IMR-90 (cell line): Measurements from ENCODE around the gene RIC8B. TPM values are rescaled to one million over a fixed set of nuclear protein-coding genes. Genes with fewer than 3 reads are reported as not detected.

Source experiments
- ATAC-seq: fragments of 200-7000 bp; cut with Tn5 transposase; 2 replicates; pipeline ENCODE4 v1.9.1; 2020; ENCODE audit warnings: low read depth, mild to moderate bottlenecking, moderate library complexity
- BruUV-seq: library from RNA; stranded (reverse); fragments of 400-500 nt; replicated peaks from 2 replicates; lab custom pipeline; 2021; lab: Mats Ljungman, UMichigan
- CTCF ChIA-PET: fragments of 300-600 bp; formaldehyde crosslinking; extraction: SDS; loops from one replicate; lab custom pipeline; 2021; ENCODE audit warnings: antibody characterized with exemption; lab: Yijun Ruan, JAX
- POLR2A ChIA-PET: fragments of 300-600 bp; sonication (Branson Sonifier 250); formaldehyde crosslinking; loops from one replicate; lab custom pipeline; 2022; ENCODE audit warnings: antibody characterized with exemption; ENCODE audit not compliant: unreplicated experiment; lab: Charles Lee
- DNase-seq: peaks from one replicate; pipeline ENCODE4 v3.0.0; 2013
- H2AFZ ChIP-seq: replicated peaks from 2 replicates; pipeline ENCODE3; 2013; ENCODE audit warnings: low read length, mild to moderate bottlenecking; ENCODE audit not compliant: poor library complexity
- H2AK5ac ChIP-seq: 2 replicates; pipeline ENCODE4 v1.6.1; 2013; ENCODE audit warnings: low read depth, low read length, inconsistent platforms
- H2AK9ac ChIP-seq: replicated peaks from 2 replicates; pipeline ENCODE3; 2013; ENCODE audit warnings: mild to moderate bottlenecking, low read depth, low read length, moderate library complexity; ENCODE audit not compliant: poor library complexity
- H2BK120ac ChIP-seq: 2 replicates; pipeline ENCODE4 v1.6.1; 2013; ENCODE audit warnings: low read depth, low read length, inconsistent platforms
- H2BK15ac ChIP-seq: 3 replicates; pipeline ENCODE4 v1.6.1; 2013; ENCODE audit warnings: low read depth, low read length, inconsistent platforms
- H2BK20ac ChIP-seq: 2 replicates; pipeline ENCODE4 v1.6.1; 2013; ENCODE audit warnings: low read depth, mild to moderate bottlenecking, inconsistent platforms, low read length, moderate library complexity
- H2BK5ac ChIP-seq: 2 replicates; pipeline ENCODE4 v1.6.1; 2013; ENCODE audit warnings: mild to moderate bottlenecking, low read depth, low read length, inconsistent platforms; ENCODE audit not compliant: poor library complexity, severe bottlenecking
- H3K14ac ChIP-seq: replicated peaks from 2 replicates; pipeline ENCODE4 v1.6.1; 2013; ENCODE audit warnings: low read depth, low read length, inconsistent platforms
- H3K18ac ChIP-seq: 2 replicates; pipeline ENCODE4 v1.6.1; 2013; ENCODE audit warnings: low read depth, low read length, control low read depth
- H3K23ac ChIP-seq: 2 replicates; pipeline ENCODE4 v1.6.1; 2013; ENCODE audit warnings: low read depth, low read length, inconsistent platforms
- H3K27ac ChIP-seq: 2 replicates; pipeline ENCODE4 v1.5.1; 2013; ENCODE audit warnings: mild to moderate bottlenecking, control low read depth, low read length; ENCODE audit not compliant: insufficient read depth
- H3K27me3 ChIP-seq: 2 replicates; pipeline ENCODE4 v1.6.1; 2013; ENCODE audit warnings: low read length; ENCODE audit not compliant: control insufficient read depth, insufficient read depth
- H3K36me3 ChIP-seq: 2 replicates; pipeline ENCODE4 v1.6.1; 2013; ENCODE audit warnings: low read length, mixed read lengths; ENCODE audit not compliant: control insufficient read depth, insufficient read depth
- H3K4ac ChIP-seq: 2 replicates; pipeline ENCODE4 v1.6.1; 2013; ENCODE audit warnings: low read depth, low read length, inconsistent platforms
- H3K4me1 ChIP-seq: 2 replicates; pipeline ENCODE4 v1.6.1; 2013; ENCODE audit warnings: low read length, mixed read lengths; ENCODE audit not compliant: control insufficient read depth, insufficient read depth
- H3K4me2 ChIP-seq: 2 replicates; pipeline ENCODE4 v1.6.1; 2013; ENCODE audit warnings: low read depth, mild to moderate bottlenecking, control low read depth, low read length, moderate library complexity
- H3K4me3 ChIP-seq: 2 replicates; pipeline ENCODE4 v1.5.1; 2013; ENCODE audit warnings: low read depth, mild to moderate bottlenecking, control low read depth, low read length, moderate library complexity; ENCODE audit not compliant: insufficient read depth
- H3K56ac ChIP-seq: 2 replicates; pipeline ENCODE4 v1.6.1; 2013; ENCODE audit warnings: low read length, inconsistent platforms; ENCODE audit not compliant: insufficient read depth; ENCODE audit errors: extremely low read depth
- H3K79me1 ChIP-seq, 2 experiments: 2 replicates each; pipeline ENCODE4 v1.6.1; 2013; ENCODE audit warnings: low read length in 2 of 2, inconsistent platforms in 1 of 2, low read depth in 1 of 2
- H3K9ac ChIP-seq: 2 replicates; pipeline ENCODE4 v1.6.1; 2013; ENCODE audit warnings: low read depth, low read length, control low read depth
- H3K9me1 ChIP-seq: 2 replicates; pipeline ENCODE4 v1.6.1; 2013; ENCODE audit warnings: low read length, inconsistent platforms; ENCODE audit not compliant: insufficient read depth
- H3K9me3 ChIP-seq: 2 replicates; pipeline ENCODE4 v1.6.1; 2013; ENCODE audit warnings: low read length; ENCODE audit not compliant: control insufficient read depth, insufficient read depth
- H4K20me1 ChIP-seq: 2 replicates; pipeline ENCODE4 v1.6.1; 2013; ENCODE audit warnings: low read length, inconsistent platforms; ENCODE audit not compliant: insufficient read depth
- H4K5ac ChIP-seq: 2 replicates; pipeline ENCODE4 v1.6.1; 2013; ENCODE audit warnings: mild to moderate bottlenecking, low read depth, low read length, control low read depth
- H4K8ac ChIP-seq, 2 experiments: 2 replicates each; pipeline ENCODE4 v1.6.1; 2013; ENCODE audit warnings: low read depth in 2 of 2, low read length in 2 of 2, control low read depth in 1 of 2, inconsistent platforms in 1 of 2
- H4K91ac ChIP-seq: 2 replicates; pipeline ENCODE4 v1.6.1; 2013; ENCODE audit warnings: low read depth, low read length, inconsistent platforms; ENCODE audit not compliant: insufficient read depth
- MAFK ChIP-seq: IDR thresholded peaks from 2 replicates; pipeline ENCODE4 v1.6.1; 2012; ENCODE audit warnings: low read depth, low read length, improper control_type of control experiment
- RAD21 ChIP-seq: IDR thresholded peaks from 2 replicates; pipeline ENCODE4 v1.6.1; 2012; ENCODE audit warnings: low read length, improper control_type of control experiment
- WGBS, 2 experiments: methylation state at CpG; one replicate each; pipeline versions ENCODE4 v1.1.5 to v1.1.7; 2013; ENCODE audit warnings: missing lambda C conversion rate in 2 of 2; ENCODE audit not compliant: insufficient read length in 1 of 2; ENCODE audit errors: extremely low coverage in 2 of 2; 5-methylcytosine and 5-hydroxymethylcytosine counted together
- dilution Hi-C: fragments of 300-500 bp; cut with HindIII; formaldehyde crosslinking; loops from one replicate; pipeline ENCODE4 v1.14.3; 2018; ENCODE audit warnings: low sequenced_read_pairs; ENCODE audit not compliant: unreplicated experiment
- in situ Hi-C: fragments of 300-500 bp; cut with MboI; formaldehyde crosslinking; loops from 3 replicates; pipeline ENCODE4 v1.14.3; 2019; ENCODE audit warnings: low sequenced_read_pairs, inconsistent platforms, mixed read lengths
- intact Hi-C: fragments of 100-400 bp; cut with micrococcal nuclease; formaldehyde crosslinking; loops from 2 replicates; pipeline ENCODE4 v1.10.0; 2022
- polyA plus RNA-seq, 3 experiments: library from polyadenylated mRNA; depleted of rRNA; stranded (reverse); fragments of >200 nt; gene quantifications; 2 replicates each; pipeline ENCODE4 v1.2.3, GENCODE V29; 2012; ENCODE audit warnings: low replicate concordance in 1 of 3
- total RNA-seq: library from RNA; depleted of rRNA; stranded (reverse); fragments of >200 nt; gene quantifications from 2 replicates; pipeline ENCODE4 v1.2.3, GENCODE V29; 2012

RIC8B gene
- total and polyA plus RNA-seq, 2 of the 4 experiments (the other 2 are of a cell fraction) = 5.5 to 19.5 TPM

DNA sequence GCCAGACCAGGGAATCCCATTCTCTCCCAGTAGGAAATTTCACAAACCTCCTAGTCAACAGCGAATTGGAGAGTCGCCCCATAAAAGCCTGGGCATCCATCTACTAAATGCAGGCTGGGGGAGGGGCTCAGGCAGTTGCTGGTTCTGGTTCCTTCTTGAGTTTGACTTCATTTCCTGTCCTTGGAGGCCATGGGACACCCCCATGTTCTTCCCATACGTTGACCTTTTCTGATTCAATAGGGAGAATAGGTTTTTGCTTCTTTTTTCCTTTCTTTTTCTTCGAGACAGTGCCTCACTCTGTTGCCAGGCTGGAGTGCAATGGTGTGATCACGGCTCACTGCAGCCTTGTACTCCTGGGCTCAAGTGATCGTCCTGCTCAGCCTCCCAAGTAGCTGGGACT lies 137.1 kb downstream of the RIC8B start:
- no peak overlapping the region for H2BK15ac ChIP-seq
- no peaks in the 10 kb centered on the region for H3K9me1 ChIP-seq
- BruUV-seq = no TSS peak
- no peak overlapping the region for H4K8ac ChIP-seq
- no peak overlapping the region for H3K4me3 ChIP-seq
- H2AFZ ChIP-seq = no peak overlapping the region
- peak overlapping the region; percentile 19 for H2AK9ac ChIP-seq
- H4K20me1 ChIP-seq = no peaks in the 10 kb centered on the region
- no peaks in the 10 kb centered on the region for H3K36me3 ChIP-seq
- no peak overlapping the region for H3K4me2 ChIP-seq
- in situ Hi-C loops (loop anchor here (10.0 kb wide), 1 partner anchor 677 kb away; no protein-coding TSS in a partner anchor), intact Hi-C loops (loop anchor here (10.0 kb wide), 1 partner anchor 137 kb away; the partner anchor contains the start of gene RIC8B), dilution Hi-C loops (loop anchor here (25.0 kb wide), 1 partner anchor 524 kb away; no protein-coding TSS in a partner anchor)
- TF ChIP-seq RAD21 = no peak
- TF ChIP-seq MAFK = no peak
- no peak overlapping the region for H4K91ac ChIP-seq
- H4K5ac ChIP-seq = no peak overlapping the region
- no peaks in the 10 kb centered on the region for H3K79me1 ChIP-seq
- H2BK20ac ChIP-seq = no peak overlapping the region
- H3K9me3 ChIP-seq = no peaks in the 10 kb centered on the region
- no peak overlapping the region for H2BK5ac ChIP-seq
- no peak overlapping the region for H3K9ac ChIP-seq
- no peak overlapping the region for H3K56ac ChIP-seq
- ChIA-PET CTCF (no interaction called here), POLR2A (no interaction called here)
- DNase-seq (no peak), ATAC-seq (no peak)
- H3K18ac ChIP-seq = no peak overlapping the region
- H3K4ac ChIP-seq = no peak overlapping the region
- H3K27me3 ChIP-seq = peaks cover 4% of the 10 kb centered on the region; the same call in 1 of the 2 replicates
- H3K4me1 ChIP-seq = no peaks in the 10 kb centered on the region
- no peak overlapping the region for H3K27ac ChIP-seq
- H3K14ac ChIP-seq = no peak overlapping the region
- WGBS, 2 experiments = no CpG with 5 or more reads among the region's 6 CpGs
- H2AK5ac ChIP-seq = no peak overlapping the region
- no peak overlapping the region for H3K23ac ChIP-seq
- H2BK120ac ChIP-seq = no peak overlapping the region
